HG03439 (cell line): Measurements from ENCODE around the gene DENR.

Source experiments
- ATAC-seq: cut with Tn5 transposase; IDR thresholded peaks from one replicate; pipeline ENCODE4 v1.9.1; 2021; ENCODE audit warnings: mild to moderate bottlenecking, moderate library complexity; ENCODE audit not compliant: unreplicated experiment

Gene DENR

DNA sequence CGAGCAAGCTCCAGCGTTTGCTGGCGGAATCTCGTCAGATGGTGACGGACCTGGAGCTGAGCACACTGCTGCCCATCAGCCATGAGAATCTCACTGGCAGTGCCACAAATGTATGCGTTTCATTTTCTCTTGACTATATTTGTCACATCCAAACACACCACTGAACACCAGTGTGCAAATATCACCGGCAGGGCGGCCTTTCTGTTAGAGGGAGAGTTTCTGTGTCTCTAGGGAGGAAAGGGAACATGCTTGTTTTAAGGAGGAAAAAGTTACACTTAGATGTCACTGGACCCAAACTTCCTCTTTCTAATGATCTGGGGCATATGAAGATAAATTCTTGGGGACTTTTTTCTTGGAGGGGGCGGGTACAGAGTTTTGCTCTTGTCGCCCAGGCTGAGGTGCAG, 60.7 kb downstream of the DENR start:
- ATAC-seq = no peak

DNA sequence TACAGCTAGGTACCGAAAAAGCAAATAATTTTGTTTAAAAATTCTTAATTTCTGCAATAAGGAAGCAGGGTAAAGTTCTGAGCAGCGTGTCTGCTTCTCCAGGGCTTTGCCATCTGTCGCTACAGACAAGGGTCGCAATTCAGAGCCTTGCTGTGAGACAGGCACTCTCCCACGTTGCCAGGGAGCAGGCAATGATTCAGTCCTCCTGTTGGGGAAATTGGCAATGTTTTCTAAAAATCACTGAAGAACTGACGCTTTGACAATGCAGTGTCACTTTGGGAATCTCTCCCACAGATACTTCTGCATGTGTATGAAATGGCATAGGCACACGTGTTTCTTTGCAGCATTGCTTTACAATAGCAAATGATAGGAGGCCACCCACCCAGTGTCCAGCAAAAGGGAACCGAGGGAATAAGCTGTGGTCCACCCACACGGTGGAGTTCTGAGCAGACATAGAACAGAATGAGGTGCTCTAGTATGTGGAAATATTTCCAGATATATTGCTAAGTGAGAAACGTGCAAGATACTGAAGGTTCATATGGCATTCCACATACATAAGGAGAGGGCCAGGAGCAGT, 66.7 kb downstream of the DENR start:
- no peak for ATAC-seq

DNA sequence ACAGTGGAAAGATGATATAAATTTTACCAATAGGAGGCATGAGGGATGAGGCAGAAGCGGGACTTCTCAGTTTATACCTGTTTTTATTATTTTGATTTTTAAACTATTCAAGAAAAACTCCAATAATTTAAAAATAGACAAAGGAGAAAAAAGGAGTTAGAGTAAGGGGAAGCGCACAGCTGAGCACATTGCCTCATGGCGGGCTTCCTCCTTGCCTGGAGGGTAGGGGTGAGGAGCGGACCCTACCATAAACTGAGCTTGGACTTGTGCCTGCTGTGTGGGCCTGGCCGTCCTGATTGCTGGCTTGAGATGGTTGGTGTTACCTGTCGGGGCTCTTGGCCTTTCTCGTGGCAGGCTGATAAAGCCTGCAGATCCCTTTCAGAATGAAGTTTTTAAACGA, 67.5 kb downstream of the DENR start:
- ATAC-seq = no peak
